ENCODE measurements around the gene MORN5.

GRCh38 chr9:122212473-122213004 is 52.8 kb downstream of the MORN5 start:
- TF ChIP-seq REST (IDR thresholded peaks at IDR 0.05; ENCODE audit: unreplicated experiment) (no peak), CTCF (conservative IDR thresholded peaks at IDR 0.05; ENCODE audit: low read depth in 2 of 2) (no peak), EZH2 (IDR thresholded peaks at IDR 0.05; ENCODE audit: low read depth, unreplicated experiment) (no peak), POLR2AphosphoS5 (IDR thresholded peaks at IDR 0.05; ENCODE audit: low read depth) (no peak), CREB1 (CRISPR knock-in tag; IDR thresholded peaks at IDR 0.05; ENCODE audit: low read depth) (no peak), ZNF331 (CRISPR knock-in tag; IDR thresholded peaks at IDR 0.05; ENCODE audit: low read depth) (no peak), EZH2phosphoT487 (IDR thresholded peaks at IDR 0.05; ENCODE audit: unreplicated experiment) (no peak)
- TF ChIP-seq, protein P1, sequence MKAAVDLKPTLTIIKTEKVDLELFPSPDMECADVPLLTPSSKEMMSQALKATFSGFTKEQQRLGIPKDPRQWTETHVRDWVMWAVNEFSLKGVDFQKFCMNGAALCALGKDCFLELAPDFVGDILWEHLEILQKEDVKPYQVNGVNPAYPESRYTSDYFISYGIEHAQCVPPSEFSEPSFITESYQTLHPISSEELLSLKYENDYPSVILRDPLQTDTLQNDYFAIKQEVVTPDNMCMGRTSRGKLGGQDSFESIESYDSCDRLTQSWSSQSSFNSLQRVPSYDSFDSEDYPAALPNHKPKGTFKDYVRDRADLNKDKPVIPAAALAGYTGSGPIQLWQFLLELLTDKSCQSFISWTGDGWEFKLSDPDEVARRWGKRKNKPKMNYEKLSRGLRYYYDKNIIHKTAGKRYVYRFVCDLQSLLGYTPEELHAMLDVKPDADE (IDR thresholded peaks at IDR 0.05), result no peak
